Activated CD8-positive, alpha-beta memory T cell treated with anti-CD3 and anti-CD28 coated beads, Interleukin-2, amount 50 U/mL, for 24 hours (primary cell): Measurements from ENCODE around the gene ABLIM1.

Experiments used
- DNase-seq: peaks from one replicate; pipeline ENCODE4 v3.0.0-alpha.2; 2020; ENCODE audit errors: extremely low read depth

The ABLIM1 gene

DNA sequence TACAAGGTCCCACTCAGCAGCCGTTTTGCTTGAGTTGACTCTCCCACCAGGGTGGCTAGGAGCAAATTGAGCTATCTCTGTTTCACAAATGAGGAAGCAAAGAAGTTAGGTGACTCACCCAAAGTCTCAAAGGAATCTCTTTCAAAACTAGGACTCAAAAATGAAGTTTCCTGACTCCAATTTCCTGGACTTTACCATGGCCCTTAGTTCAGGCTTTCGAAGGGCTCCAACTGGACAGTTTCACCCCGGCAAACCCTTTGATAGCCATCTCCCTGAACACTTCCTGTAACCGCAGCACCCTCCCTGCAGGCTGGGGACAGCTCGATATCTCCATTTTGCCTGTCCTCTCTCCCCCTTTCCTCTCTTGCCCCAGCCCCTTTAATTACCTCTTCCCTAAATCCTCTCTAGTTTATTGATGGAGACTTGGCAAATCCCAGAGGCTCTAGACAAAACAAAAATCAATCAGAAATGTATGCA is 249.1 kb downstream of the ABLIM1 start:
- DNase-seq: no peak

DNA sequence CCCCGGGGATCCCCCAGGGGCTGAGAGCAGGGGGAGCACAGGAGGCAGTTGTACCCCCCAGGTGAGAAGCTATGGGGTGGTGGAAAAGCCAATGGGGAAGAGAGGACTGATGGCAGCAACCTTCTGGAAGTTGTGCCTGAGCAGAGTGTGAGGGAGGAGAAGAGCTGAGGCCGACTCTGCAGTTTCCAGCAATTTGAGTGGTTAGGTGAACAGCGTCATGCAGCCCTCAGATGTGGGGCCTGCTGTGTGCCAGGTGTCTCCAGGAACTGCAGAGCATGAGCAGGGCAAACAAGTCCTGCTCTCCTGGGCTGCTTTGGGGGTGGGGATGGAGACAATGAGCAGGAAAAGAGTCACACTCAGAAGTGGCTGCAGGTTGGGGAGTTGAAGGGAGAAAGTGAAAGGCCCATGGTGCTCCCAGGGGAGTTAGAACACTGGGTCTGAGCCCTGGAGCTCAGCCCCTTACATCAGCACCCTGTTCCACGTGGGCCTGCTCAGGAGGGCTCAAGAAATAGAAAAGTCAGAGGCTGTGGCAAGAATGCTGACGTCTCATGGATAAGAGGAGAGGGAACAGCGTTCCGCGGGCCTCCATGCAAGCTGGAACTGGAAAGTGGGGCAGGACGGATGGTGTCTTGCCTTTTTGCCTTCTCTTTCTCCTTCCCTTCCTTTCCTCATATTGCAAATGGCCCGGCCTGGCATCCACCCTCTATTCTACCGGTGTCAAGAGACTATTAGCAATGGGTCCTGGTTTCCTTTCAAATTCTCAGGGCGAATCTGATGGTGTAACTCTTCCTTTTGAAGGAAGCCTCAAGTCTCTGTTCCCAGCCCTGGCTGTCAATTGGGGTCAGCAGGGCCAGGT is 249.7 kb downstream of the ABLIM1 start:
- no peak for DNase-seq

DNA sequence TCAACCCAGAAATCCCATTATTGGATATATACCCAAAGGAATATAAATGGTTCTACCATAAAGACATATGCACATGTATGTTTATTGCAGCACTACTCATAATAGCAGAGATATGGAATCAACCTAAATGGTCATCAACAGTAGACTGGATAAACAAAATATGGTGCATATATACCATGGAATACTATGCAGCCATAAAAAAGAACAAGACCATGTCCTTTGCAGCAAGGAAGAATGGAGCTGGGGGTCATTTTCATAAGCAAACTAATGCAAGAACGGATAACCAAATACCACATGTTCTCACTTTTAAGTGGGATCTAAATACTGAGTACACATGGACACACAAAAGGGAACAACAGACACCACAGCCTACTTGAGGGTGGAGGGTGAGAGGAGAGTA is 251.6 kb downstream of the ABLIM1 start:
- DNase-seq: no peak

DNA sequence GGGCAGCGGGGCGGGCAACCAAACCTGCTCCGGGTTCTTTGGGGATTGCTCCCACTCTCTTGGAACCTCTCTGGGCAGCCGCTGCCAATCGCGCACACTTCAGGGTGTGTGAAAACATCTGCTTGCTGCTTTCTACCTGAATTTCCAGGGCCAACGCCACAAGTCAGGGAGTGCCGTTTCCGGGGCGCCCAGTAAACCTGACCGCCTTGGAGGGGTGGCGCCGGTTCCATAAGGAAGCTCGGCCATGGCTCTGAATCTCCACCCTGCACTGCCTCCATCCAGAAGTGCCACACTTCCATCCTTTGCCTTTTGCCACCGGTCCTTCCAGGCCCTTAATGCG is 253.1 kb downstream of the ABLIM1 start:
- DNase-seq: no peak

DNA sequence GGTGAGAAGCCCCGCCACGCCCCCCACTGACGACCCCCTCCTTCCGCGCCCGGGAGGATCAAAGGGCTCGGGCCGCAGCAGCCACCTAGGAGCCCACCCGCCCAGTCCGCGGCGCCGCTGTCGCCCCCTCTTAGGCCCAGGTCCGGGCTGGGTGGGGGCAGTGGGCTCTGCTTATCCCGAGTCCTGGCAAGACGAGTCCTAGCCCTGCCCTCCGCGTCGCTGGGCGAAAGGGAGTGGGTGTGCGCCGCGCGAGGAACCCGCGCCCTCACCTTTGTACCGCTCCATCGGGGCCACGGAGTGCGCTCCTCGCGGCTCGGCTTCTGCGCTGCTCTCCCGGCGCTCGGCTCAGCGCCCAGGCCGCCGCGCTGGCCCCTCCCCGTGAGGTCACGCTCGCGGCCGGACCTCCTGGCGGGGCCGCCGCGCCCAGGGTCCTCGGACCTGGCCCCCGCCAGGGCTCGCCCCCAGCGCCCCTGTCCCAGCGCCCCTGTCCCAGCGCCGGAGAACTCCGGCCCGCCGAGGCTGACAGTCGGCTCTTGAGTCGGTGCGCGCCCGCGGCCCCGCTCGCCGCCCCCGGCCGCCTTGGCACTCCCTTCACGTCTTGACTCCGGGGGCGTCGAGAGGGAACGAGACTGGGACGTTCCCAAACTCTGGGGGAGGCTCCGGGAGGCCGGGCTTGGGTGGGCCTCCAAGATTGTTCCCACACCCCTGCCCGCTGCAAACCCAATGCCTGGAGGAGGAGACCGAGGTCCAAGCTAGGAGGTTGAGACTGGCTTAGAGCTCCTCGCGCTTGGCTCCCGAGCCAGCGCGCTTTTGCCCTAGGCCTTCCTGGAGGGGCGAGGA is 253.7 kb downstream of the ABLIM1 start, which contains the start of gene AFAP1L2:
Gene AFAP1L2, minus strand, starts transcription at position 332 of the 840 bp plus-strand sequence. Its CDS starts 47 bp downstream, at position 285.
- DNase-seq: no peak

DNA sequence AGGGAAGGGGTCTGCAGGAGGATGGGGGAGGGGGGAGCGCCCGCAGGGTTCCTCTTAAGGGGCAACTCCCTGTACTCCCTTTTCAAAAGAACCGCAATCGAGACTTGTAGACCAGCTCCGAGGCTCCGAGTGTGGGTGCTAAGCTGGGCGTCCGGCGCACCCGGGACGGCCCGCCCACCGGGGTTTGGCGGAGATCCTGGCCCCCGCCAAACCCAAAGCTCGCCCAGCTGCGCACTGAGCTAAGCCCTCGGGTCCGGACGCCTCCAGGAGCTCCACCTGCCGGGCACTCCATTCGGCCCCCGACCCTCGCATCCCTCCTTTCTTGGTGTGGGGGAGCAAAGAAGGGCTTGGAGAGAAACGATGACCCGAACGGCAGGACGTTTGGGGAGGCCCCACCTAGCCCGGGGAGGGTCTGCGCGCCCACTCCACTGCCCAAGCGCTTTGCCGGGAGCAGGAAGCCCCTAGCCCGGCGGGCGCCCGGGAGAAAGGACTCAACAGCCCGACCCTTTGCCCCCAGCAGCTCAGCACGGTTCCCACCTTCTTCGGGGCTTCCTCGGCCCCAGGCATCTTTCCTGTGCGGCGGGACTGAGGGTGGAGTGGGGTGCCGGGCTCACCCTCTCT is 254.4 kb downstream of the ABLIM1 start:
- DNase-seq: no peak

DNA sequence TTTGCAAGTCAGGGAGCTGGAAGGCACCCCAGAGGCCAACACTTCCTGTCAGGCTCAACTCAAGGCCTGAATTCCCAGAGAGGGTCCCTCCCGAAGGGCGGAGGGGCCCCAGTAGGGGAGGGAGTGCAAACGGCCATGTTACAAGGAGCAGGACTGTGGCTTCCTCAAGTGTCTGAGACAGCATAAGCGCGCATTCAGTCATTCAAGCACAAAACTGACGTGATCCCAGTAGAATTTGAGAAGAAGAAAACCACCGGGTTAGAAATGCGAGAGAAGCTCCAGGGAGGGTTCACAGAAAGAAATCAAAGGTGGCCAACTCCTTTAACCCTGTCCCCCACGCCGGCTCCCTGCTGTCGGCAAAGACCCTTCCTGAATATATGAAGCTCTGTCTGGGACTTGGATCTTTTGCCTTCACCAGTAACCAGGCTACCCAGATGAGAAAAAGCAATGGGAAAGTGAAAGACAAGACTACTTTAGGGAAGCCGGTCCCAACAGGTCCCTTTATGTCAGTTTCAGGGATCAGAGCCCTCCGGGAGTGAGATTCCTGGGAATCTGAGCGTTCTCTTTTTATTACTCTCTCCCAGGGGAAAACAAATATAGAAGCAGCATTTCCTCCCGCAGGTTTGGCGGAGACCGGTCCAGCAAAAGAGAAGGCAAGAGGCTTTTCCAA is 255.1 kb downstream of the ABLIM1 start:
- no peak for DNase-seq

DNA sequence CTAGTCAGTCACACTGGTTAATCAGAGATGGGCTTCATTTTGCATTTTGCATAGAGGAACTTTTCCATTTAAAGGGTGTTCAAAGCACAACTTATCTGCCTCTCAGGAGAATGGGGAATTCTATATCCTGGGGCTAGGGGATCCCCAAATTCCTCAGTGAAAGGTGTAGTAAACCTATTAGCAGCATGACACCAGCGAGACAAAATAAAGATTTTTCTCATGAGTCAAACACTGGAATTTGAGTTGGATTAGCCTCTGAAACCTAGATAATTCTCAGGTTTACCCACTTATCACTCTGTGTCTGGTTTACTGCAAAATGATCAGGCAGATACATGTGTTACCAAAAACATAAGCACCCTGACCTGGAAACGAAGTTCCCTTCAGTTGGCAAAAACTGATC is 255.8 kb downstream of the ABLIM1 start:
- no peak for DNase-seq

DNA sequence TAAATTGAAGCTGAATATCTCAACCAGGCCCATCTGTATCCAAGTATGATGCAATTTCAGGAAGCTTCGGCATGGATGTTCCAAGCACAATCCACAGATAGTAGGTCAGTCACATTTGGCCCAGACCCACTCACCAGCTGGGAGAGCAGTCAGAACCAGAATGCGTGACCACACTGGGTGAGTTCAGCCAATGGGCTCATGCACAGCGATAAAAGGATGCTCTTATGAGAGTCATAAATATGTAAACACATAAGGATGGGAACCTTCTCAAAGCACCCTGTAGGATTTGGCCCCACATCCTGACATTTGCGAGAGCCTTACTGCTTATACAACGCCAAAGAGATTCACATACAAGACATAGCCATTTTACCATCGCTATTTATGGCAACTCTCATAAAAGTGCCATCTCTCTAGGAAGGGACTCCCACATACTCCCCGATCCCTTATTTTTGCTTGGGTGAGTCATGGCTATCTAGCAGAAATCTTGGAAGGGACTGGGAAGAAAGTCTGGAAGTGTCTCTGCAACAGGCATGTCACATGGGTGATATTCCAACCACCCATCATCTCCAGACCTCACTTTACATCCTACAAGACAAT is 256.8 kb downstream of the ABLIM1 start:
- DNase-seq: no peak

DNA sequence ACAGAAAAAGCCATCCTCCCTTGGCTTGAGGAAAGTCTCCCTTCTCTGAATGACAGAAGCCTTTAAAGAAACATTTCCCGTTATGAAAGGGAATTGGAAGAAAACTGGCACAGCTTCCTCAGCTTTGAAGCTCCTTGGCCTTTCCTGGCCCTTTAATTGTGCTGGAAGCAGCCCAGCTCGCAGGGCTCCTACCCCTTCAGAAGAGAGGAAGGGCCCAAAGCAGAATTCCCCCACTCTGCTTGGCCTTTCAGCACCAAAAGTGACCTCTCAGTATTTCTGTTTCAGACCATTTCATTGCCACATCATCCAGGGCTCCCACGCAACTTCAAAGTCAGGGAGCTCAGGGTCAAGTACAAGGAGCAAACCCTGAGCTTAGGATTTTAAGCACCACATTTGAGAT is 258.0 kb downstream of the ABLIM1 start:
- DNase-seq: no peak

DNA sequence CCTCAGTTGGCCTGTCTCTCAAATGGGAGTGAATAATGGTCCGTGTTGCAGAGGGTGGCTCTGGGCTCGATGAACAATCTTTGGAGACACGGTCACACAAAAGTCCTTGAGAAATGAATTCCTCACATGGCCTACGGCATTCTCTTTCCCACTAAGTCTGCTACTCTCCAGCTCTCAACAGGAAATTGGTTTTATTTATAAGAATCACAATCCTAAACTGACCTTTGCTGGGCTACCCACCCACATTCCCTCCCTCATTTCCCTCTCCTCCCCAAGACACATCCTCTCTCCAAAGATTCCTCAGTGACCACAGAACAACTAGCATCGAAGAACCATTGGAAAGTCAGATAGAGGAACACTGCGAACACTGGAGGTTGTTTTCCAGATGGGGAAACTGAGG is 258.5 kb downstream of the ABLIM1 start:
- DNase-seq: no peak

DNA sequence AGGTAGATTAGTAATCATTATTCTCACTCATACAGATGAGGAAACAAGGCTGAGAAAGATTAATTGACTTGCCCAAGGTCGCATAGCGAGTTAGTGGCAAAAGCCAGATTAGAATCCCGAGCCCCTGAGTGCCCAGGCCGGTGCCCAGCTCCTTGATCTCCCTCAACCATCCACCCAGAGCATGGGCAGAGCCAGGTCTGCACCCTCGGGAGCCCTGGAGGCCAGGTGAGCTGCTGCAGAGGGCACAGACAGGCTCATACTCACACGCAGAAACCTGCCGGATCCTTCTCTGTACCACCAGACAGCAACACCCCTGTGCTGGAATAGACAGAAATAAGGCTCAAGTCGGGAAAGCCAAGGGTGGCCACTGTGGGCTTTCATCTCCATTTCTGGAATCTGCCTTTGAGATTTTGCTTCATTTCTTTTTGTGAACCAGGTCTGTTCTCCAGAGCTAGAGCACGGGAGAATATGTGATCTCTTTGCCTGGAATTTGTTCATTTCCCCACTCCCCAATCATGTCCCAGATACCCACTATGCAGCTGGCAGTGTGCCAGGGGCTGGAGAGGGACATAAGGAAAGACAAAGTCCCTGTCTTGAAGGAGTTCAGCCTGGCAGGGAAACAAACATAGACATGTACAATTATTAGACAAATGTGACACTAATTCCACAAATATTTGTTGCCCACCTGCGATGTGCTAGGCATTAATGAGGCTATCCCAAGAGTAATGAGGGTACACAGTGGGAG is 259.3 kb downstream of the ABLIM1 start:
- DNase-seq: no peak

DNA sequence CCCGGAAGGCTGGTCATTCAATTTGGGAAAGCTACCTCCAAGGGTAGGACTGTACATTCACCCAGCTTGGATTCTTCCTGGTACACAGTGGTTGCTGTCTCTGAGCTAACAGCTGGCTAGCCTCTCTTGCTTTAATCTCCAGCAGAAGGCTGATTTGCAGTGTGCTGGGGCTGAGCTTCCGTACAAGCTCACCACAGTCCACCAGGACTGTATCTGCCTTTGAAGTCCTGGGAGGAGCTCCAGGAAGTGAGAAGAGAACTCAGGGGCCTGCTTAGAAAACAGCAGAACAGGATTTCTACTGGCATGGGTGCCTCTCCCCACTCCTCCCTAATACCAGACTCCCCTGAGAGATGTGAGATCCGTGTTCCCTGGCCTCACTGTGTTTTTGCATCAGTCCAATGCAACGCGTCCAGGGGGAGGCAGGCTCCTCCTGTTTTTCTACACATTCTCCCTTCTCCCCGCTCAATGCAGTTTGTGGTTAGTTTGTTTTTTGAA is 260.4 kb downstream of the ABLIM1 start:
- DNase-seq: no peak

DNA sequence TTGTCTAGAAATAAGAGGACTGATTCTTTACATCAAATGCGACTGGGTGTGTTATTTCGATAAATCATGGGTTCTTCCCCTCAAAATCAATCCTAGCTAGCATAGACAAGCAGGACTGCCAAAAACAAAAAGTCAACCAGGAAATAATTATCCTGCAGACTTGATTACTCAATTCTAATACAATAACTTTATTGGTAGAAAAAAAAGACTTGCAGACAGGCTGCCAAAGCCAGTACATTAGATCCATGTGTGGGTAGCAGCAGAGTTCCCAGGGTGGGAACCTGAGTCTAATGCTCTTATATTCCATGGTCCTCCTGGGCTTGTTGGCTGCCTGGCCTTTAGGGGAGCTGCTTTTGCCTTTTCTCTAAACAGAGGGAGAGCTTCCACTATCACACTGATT is 261.6 kb downstream of the ABLIM1 start:
- no peak for DNase-seq

DNA sequence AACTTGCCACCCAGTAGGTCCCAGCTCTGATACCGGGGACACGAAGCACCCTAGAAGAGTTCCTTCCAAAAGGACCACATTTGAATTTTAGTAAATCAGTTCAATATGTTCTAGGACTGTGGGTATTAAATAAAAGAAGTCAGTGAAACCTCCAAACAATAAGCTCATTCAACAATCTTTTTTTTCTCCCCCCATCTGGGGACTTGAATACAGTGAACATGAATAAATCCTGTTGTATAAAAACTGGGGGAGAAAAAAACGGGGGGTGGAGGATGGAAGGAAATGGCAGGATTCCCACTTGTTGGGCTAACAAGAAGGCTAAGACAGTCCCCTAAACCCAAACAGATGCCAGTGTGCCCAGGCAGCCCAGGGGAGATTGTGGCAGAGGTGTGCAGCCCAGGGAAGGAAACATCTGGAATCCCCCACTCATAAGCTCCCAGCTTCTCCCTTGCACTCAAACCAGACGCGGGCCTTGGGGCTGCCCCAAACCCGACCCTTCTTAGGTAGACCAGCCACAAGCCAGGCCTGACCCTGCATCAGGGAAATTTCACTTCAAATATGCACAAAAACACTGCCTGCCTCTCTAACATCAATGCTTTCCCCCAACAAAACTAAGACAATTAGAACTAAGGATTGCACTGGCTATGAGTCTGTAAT is 262.6 kb downstream of the ABLIM1 start:
- DNase-seq: no peak

DNA sequence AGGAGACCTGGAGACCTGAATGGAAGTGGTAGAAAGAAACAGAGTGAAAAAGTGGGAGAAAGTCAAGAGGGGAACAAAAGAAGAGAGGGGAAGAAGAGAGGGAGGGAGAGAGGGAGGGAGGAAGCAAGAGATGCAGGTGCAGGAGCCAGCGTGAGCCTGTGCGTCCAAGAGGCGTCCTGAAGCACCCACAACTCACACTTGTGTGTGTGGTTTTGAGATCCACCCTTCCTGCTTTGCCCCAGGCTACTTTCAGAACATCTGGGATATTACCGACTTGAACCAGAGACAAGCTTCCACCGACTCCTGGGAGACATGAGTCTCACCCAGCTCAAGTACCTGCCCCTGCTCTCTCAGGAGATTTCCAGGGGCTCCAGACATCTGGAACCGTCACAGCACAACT is 263.5 kb downstream of the ABLIM1 start:
- DNase-seq: no peak

DNA sequence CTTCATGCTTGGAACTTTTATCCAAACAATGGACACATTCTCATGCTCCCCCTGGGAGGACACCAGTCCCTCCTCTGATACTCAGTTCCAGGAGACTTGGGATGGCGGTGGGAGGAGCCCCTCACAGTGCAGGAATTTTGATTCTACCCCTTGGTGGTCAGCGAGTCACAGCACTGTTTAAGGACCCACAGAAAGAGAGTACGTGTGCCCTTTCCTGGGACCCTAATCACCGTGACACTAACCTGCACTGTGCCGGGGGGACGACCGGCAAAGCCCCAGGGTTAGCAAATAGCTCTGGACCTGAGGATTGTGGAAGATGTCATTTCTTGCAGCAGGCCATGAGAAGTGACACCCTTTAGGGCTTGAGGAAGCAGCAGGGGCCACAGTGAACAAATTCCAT is 264.2 kb downstream of the ABLIM1 start:
- DNase-seq: no peak

DNA sequence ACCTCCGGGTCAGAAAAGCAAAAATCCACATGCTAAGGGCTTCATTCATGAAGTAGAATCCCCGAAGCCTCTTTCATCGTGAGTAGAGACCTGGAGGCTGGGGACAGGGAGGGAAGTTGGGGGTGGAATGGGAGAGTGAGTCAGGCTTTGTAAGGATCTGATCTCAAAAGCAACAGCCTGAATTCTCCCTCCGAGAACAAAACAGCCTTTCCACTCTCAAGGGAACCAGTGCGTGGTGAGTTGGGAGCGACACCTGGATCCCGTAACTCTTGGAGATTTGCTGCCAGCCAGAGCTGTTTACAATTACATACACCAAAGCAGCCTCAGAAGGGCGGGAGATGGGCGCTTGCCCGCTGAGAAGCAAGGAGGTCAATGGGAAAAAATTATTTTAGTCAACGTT is 264.6 kb downstream of the ABLIM1 start:
- no peak for DNase-seq

DNA sequence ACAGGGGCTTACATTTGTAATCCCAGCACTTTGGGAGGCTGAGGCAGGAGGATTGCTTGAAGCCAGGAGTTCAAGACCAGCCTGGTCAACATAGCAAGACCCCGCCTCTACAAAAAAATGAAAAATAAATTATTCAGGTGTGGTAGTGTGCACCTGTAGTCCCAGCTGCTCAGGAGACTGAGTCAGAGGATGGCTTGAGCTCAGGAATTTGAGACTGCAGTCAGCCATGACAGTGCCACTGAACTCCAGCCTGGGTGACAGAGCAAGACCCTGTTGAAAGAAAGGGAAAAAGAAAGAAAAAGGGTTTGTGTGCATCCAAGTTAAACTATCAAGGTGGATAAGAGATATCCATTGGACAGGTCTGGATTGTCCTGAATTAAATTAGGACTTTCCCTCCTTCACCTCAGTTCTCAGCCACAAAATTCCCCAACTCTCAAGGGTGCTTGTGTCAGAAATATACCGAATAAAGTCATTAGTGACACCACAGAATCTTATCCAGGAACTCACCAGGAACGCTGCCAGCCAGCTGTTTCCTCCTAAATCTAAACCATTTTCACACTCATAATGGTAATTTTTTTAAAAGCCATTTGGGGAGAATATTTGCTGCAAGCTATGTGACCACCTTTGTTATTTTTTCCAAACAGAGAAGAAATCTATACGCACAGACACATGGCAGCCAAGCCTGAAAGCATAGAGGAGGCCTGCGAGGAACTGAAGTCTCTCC is 265.8 kb downstream of the ABLIM1 start:
- no peak for DNase-seq
